SK-N-SH treated with all-trans-retinoic acid at 6 μM for 48 hours (cell line): ENCODE measurements around the gene CDNF.
"Not testable (repeated sequence)": the region's sequence is repeated elsewhere in the genome, so short reads cannot be mapped to it uniquely, and the experiment has no call there.

Experiments used
- ARNTL ChIP-seq: fragments of 450-650 bp; formaldehyde crosslinking; IDR thresholded peaks from 2 replicates; pipeline ENCODE4 v1.5.0; 2020; ENCODE audit warnings: low read depth, mild to moderate bottlenecking, moderate library complexity, borderline replicate concordance
- CSRNP3 ChIP-seq: fragments of 250-450 bp; sonication (Bioruptor Pico); IDR thresholded peaks from 2 replicates; pipeline ENCODE4 v1.5.1; 2021; ENCODE audit warnings: mild to moderate bottlenecking, moderate library complexity
- GLIS3 ChIP-seq: fragments of 250-450 bp; sonication (Bioruptor Pico); IDR thresholded peaks from 2 replicates; pipeline ENCODE4 v1.5.0; 2020; ENCODE audit warnings: mild to moderate bottlenecking, moderate library complexity
- OSR1 ChIP-seq: fragments of 250-450 bp; sonication (Bioruptor Pico); IDR thresholded peaks from 2 replicates; pipeline ENCODE4 v1.8.0; 2022; ENCODE audit warnings: moderate library complexity, mild to moderate bottlenecking, inconsistent platforms
- PATZ1 ChIP-seq: fragments of 250-450 bp; sonication (Bioruptor Pico); IDR thresholded peaks from 2 replicates; pipeline ENCODE4 v1.8.0; 2020; ENCODE audit warnings: mild to moderate bottlenecking, moderate library complexity, borderline replicate concordance
- PPARA ChIP-seq: fragments of 250-450 bp; sonication (Bioruptor Pico); IDR thresholded peaks from 2 replicates; pipeline ENCODE4 v1.5.0; 2020; ENCODE audit warnings: mild to moderate bottlenecking, borderline replicate concordance
- RARB ChIP-seq: fragments of 250-450 bp; sonication (Bioruptor Pico); IDR thresholded peaks from 2 replicates; pipeline ENCODE4 v1.8.0; 2021; ENCODE audit warnings: mild to moderate bottlenecking, moderate library complexity
- ZNF565 ChIP-seq: fragments of 450-650 bp; formaldehyde crosslinking; conservative IDR thresholded peaks from 2 replicates; pipeline ENCODE4 v1.5.0; 2020; ENCODE audit warnings: low read depth, mild to moderate bottlenecking, moderate library complexity
- ZNF70 ChIP-seq: fragments of 450-650 bp; formaldehyde crosslinking; IDR thresholded peaks from 2 replicates; pipeline ENCODE4 v1.5.0; 2020; ENCODE audit warnings: mild to moderate bottlenecking, moderate library complexity
- ZNF8 ChIP-seq: fragments of 450-650 bp; formaldehyde crosslinking; IDR thresholded peaks from 2 replicates; pipeline ENCODE4 v1.5.0; 2020; ENCODE audit warnings: mild to moderate bottlenecking, moderate library complexity

GRCh38 chr10:14864466-14864865 lies 26.6 kb upstream of the CDNF start:
- TF ChIP-seq ZNF565; RARB (CRISPR knock-in tag); OSR1 (CRISPR knock-in tag); GLIS3 (CRISPR knock-in tag); PPARA (CRISPR knock-in tag); PATZ1 (CRISPR knock-in tag); CSRNP3 (CRISPR knock-in tag); ZNF8 (CRISPR knock-in tag); ZNF70 (CRISPR knock-in tag); ARNTL (CRISPR knock-in tag): not testable (repeated sequence)
